Measurements from ENCODE around the gene NDUFA6. TPM values are rescaled to one million over a fixed set of nuclear protein-coding genes. Genes with fewer than 3 reads are reported as not detected.
"Not testable (repeated sequence)": the region's sequence is repeated elsewhere in the genome, so short reads cannot be mapped to it uniquely, and the experiment has no call there.

The NDUFA6 gene
- total RNA-seq, 1 donor from 2014 or later = 69.2 TPM

DNA sequence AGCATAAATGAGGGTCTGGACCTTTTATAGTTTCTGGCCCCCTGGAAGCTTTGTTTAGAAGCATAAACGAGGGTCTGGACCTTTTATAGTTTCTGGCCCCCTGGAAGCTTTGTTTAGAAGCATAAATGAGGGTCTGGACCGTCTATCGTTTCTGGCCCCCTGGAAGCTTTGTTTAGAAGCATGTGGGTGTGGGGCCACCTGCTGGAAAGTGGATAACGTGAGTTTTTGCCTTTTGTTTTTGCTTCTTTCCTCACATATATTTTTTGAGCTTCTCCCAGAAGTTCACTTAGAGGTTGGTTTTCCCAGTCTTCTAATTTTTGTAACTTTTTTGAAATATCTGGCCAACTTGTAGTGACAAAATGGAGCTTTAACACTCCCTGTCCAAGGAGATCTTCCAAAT, 22.2 kb upstream of the NDUFA6 start:
- H3K36me3 Mint-ChIP-seq (ENCODE audit: unreplicated experiment) = peaks cover 16% of the 10 kb centered on the region
- H3K4me3 Mint-ChIP-seq (ENCODE audit: unreplicated experiment); H3K27me3 Mint-ChIP-seq (ENCODE audit: unreplicated experiment); DNase-seq (ENCODE audit: extremely low spot score, unreplicated experiment); H3K4me1 Mint-ChIP-seq (ENCODE audit: unreplicated experiment); H3K27ac Mint-ChIP-seq (ENCODE audit: unreplicated experiment): not testable (repeated sequence)
- TF ChIP-seq, protein P1, sequence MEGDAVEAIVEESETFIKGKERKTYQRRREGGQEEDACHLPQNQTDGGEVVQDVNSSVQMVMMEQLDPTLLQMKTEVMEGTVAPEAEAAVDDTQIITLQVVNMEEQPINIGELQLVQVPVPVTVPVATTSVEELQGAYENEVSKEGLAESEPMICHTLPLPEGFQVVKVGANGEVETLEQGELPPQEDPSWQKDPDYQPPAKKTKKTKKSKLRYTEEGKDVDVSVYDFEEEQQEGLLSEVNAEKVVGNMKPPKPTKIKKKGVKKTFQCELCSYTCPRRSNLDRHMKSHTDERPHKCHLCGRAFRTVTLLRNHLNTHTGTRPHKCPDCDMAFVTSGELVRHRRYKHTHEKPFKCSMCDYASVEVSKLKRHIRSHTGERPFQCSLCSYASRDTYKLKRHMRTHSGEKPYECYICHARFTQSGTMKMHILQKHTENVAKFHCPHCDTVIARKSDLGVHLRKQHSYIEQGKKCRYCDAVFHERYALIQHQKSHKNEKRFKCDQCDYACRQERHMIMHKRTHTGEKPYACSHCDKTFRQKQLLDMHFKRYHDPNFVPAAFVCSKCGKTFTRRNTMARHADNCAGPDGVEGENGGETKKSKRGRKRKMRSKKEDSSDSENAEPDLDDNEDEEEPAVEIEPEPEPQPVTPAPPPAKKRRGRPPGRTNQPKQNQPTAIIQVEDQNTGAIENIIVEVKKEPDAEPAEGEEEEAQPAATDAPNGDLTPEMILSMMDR (IDR thresholded peaks at IDR 0.05) = peak; percentile 8
- H3K9me3 Mint-ChIP-seq (ENCODE audit: unreplicated experiment) = peaks cover 16% of the 10 kb centered on the region

DNA sequence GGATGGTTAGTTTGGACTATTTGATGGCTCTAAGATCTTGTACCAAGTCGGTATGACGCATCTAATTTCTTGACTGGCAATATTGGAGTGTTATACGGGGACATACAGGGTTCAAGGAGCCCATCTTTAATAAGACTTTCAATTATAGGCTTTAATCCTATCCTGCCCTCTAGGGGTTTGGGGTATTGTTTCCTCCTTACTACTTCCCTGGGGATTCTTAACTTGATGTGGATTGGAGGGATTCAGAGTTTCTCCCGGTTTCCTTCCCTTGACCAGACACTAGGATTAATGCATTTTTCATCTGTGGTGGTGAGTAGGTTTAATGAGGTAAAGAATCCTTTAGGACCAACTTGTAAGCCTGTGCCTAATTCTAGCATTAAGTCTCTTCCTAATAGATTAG, 21.2 kb upstream of the NDUFA6 start:
- no peak overlapping the region for H3K4me3 Mint-ChIP-seq (ENCODE audit: unreplicated experiment)
- H3K27ac Mint-ChIP-seq (ENCODE audit: unreplicated experiment) = no peak overlapping the region
- no peak for DNase-seq (ENCODE audit: extremely low spot score, unreplicated experiment)
- no peaks in the 10 kb centered on the region for H3K27me3 Mint-ChIP-seq (ENCODE audit: unreplicated experiment)
- peaks cover 16% of the 10 kb centered on the region for H3K9me3 Mint-ChIP-seq (ENCODE audit: unreplicated experiment)
- H3K4me1 Mint-ChIP-seq (ENCODE audit: unreplicated experiment) = no peaks in the 10 kb centered on the region
- peaks cover 18% of the 10 kb centered on the region for H3K36me3 Mint-ChIP-seq (ENCODE audit: unreplicated experiment)
- TF ChIP-seq, protein P1 (IDR thresholded peaks at IDR 0.05) = no peak

DNA sequence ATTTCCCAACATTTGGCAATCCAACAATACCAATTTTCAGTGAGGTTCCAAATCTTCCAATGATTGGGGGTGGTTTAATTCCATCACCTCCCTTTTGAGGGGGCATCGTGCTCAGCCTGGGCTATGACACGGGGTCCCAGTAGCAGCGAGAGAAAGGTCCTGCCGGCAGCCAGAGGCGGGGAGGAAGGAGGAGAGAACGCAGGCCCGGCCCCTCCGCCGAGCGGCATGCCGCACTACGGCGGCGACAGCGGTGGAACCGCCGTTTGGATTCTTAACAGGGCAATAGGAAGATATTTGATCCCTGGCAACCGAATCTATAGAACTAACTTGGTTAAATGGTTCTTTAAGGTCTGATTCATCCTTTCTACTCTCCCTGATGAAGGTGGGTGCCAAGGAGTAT, 18.3 kb upstream of the NDUFA6 start:
- DNase-seq (ENCODE audit: extremely low spot score, unreplicated experiment) = no peak
- H3K36me3 Mint-ChIP-seq (ENCODE audit: unreplicated experiment) = peaks cover 12% of the 10 kb centered on the region
- no peak overlapping the region for H3K4me3 Mint-ChIP-seq (ENCODE audit: unreplicated experiment)
- H3K4me1 Mint-ChIP-seq (ENCODE audit: unreplicated experiment) = no peaks in the 10 kb centered on the region
- peaks cover 14% of the 10 kb centered on the region for H3K9me3 Mint-ChIP-seq (ENCODE audit: unreplicated experiment)
- H3K27ac Mint-ChIP-seq (ENCODE audit: unreplicated experiment) = no peak overlapping the region
- no peaks in the 10 kb centered on the region for H3K27me3 Mint-ChIP-seq (ENCODE audit: unreplicated experiment)
- TF ChIP-seq, protein P1 (IDR thresholded peaks at IDR 0.05) = no peak

DNA sequence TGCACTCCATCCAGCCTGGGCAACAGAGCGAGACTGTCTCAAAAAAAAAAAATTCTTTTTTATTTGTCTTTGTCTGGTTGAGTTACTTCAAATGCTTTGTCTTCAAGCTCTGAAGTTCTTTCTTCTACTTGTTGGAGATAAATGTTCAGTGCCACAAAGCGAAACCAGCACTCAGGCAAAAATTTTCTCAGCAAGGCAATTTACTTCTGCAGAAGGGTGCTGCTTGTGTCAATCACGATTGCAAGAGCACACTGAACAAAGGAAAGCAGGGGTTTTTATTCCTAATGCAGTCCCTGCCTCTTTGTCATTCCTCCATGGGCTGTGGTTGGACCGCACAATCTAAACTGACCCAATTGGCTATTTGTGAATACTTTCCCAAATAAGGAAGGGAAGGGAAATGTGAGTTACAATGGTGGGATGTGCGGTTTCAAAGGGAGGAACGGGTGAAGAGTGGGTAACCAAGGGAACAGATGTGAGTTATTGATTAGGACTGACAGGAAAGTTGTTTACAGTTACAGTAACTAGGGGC, 13.8 kb upstream of the NDUFA6 start:
- not testable (repeated sequence) for H3K4me1 Mint-ChIP-seq (ENCODE audit: unreplicated experiment); H3K27me3 Mint-ChIP-seq (ENCODE audit: unreplicated experiment); H3K27ac Mint-ChIP-seq (ENCODE audit: unreplicated experiment); DNase-seq (ENCODE audit: extremely low spot score, unreplicated experiment); H3K4me3 Mint-ChIP-seq (ENCODE audit: unreplicated experiment)
- Mint-ChIP-seq H3K36me3 (ENCODE audit: unreplicated experiment) (peaks cover 21% of the 10 kb centered on the region), H3K9me3 (ENCODE audit: unreplicated experiment) (peaks cover 19% of the 10 kb centered on the region)

DNA sequence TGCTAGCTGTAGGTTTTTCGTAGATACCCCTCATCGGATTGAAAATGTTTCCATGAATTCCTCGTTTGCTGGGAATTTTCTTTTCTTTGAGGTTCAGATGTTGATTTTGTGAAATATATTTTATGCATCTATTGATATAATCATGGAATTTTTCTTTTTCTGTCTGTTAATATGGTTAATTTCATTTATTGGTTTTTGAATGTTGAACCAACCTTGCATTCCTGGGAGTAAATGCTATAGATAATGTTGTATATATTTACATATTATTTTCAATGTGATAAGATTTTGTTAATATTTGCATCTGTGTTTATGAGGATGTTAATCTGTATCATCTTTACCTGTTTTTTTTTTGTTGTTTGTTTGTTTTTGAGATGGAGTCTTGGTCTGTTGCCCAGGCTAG, 10.6 kb upstream of the NDUFA6 start:
- Mint-ChIP-seq H3K4me3 (ENCODE audit: unreplicated experiment) (no peak overlapping the region), H3K4me1 (ENCODE audit: unreplicated experiment) (no peaks in the 10 kb centered on the region), H3K36me3 (ENCODE audit: unreplicated experiment) (peaks cover 21% of the 10 kb centered on the region), H3K27me3 (ENCODE audit: unreplicated experiment) (no peaks in the 10 kb centered on the region), H3K27ac (ENCODE audit: unreplicated experiment) (no peak overlapping the region), H3K9me3 (ENCODE audit: unreplicated experiment) (peaks cover 22% of the 10 kb centered on the region)
- no peak for DNase-seq (ENCODE audit: extremely low spot score, unreplicated experiment)
- TF ChIP-seq, protein P1 (IDR thresholded peaks at IDR 0.05) = no peak

DNA sequence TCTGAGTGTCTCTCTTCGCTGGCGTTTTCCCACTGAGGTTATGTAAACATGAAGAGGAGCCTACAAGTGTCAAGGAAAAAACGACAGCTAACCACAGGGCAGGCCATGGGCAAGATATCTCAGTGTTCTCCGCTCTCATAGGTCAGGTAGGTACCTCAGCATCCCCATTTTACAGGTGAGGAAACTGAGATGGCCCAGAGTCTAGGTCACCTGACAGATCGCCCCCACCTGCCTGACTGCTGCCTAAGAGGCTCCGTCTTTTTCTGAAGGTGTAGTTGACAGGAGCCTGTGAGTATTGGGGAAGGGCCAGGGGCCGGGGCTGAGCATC, 847 bp upstream of the NDUFA6 start:
- no peak for DNase-seq (ENCODE audit: extremely low spot score, unreplicated experiment)
- Mint-ChIP-seq H3K9me3 (ENCODE audit: unreplicated experiment) (no peaks in the 10 kb centered on the region), H3K4me1 (ENCODE audit: unreplicated experiment) (peaks cover 23% of the 10 kb centered on the region), H3K4me3 (ENCODE audit: unreplicated experiment) (peak overlapping the region; percentile 97), H3K27me3 (ENCODE audit: unreplicated experiment) (no peaks in the 10 kb centered on the region), H3K27ac (ENCODE audit: unreplicated experiment) (peak overlapping the region; percentile 98), H3K36me3 (ENCODE audit: unreplicated experiment) (peaks cover 21% of the 10 kb centered on the region)
- TF ChIP-seq, protein P1 (IDR thresholded peaks at IDR 0.05) = no peak
